Measurements from ENCODE around the gene PABPC3.

PABPC3 gene

GRCh38 chr13:25116044-25116443 is 20.1 kb downstream of the PABPC3 start:
- H3K4me2 ChIP-seq (ENCODE audit: low read depth, low read length, poor library complexity, severe bottlenecking), result no peak overlapping the region
- no peaks in the 10 kb centered on the region for H3K4me1 ChIP-seq (ENCODE audit: insufficient read depth, low read length, poor library complexity, severe bottlenecking)
- H3K27me3 ChIP-seq (ENCODE audit: insufficient read depth, low read length, poor library complexity, severe bottlenecking), result no peaks in the 10 kb centered on the region
- no peak for TF ChIP-seq CTCF (conservative IDR thresholded peaks at IDR 0.05; ENCODE audit: low read length)
- no peak for TF ChIP-seq EZH2phosphoT487 (IDR thresholded peaks at IDR 0.05; ENCODE audit: borderline replicate concordance)
- H3K9me3 ChIP-seq (ENCODE audit: insufficient read depth, low read depth, low read length), result no peaks in the 10 kb centered on the region
- H3K36me3 ChIP-seq (ENCODE audit: insufficient read depth, low read length), result no peaks in the 10 kb centered on the region
- no peaks in the 10 kb centered on the region for H3F3A ChIP-seq (ENCODE audit: low read depth)
- H3K79me2 ChIP-seq (ENCODE audit: insufficient read depth, low read length), result no peaks in the 10 kb centered on the region
- H4K20me1 ChIP-seq (ENCODE audit: insufficient read depth, low read length, poor library complexity, severe bottlenecking), result no peaks in the 10 kb centered on the region
- no peaks in the 10 kb centered on the region for H3K9me2 ChIP-seq (replicated peaks; ENCODE audit: low read depth, low read length)
- no peak overlapping the region for H3K4me3 ChIP-seq (ENCODE audit: low read length, poor library complexity, severe bottlenecking)
- no peak overlapping the region for H3K9ac ChIP-seq (ENCODE audit: low read depth, low read length, poor library complexity, severe bottlenecking)
- H2AFZ ChIP-seq (ENCODE audit: low read length), result no peak overlapping the region

- no peaks in the 10 kb centered on the region for H4K20me1 ChIP-seq (ENCODE audit: insufficient read depth, low read length, poor library complexity, severe bottlenecking)
- H3K36me3 ChIP-seq (ENCODE audit: insufficient read depth, low read length), result no peaks in the 10 kb centered on the region
- H2AFZ ChIP-seq (ENCODE audit: low read length), result no peak overlapping the region
- no peaks in the 10 kb centered on the region for H3F3A ChIP-seq (ENCODE audit: low read depth)
- no peaks in the 10 kb centered on the region for H3K9me2 ChIP-seq (replicated peaks; ENCODE audit: low read depth, low read length)
- H3K4me2 ChIP-seq (ENCODE audit: low read depth, low read length, poor library complexity, severe bottlenecking), result no peak overlapping the region
- H3K4me1 ChIP-seq (ENCODE audit: insufficient read depth, low read length, poor library complexity, severe bottlenecking), result no peaks in the 10 kb centered on the region
- H3K9ac ChIP-seq (ENCODE audit: low read depth, low read length, poor library complexity, severe bottlenecking), result no peak overlapping the region
- 0 out of 2 replicates have a peak, but pooled peaks cover 3% of the 10 kb centered on the region for H3K9me3 ChIP-seq (ENCODE audit: insufficient read depth, low read depth, low read length)
- H3K4me3 ChIP-seq (ENCODE audit: low read length, poor library complexity, severe bottlenecking), result no peak overlapping the region
- no peaks in the 10 kb centered on the region for H3K27me3 ChIP-seq (ENCODE audit: insufficient read depth, low read length, poor library complexity, severe bottlenecking)
- H3K79me2 ChIP-seq (ENCODE audit: insufficient read depth, low read length), result no peaks in the 10 kb centered on the region
- TF ChIP-seq EZH2phosphoT487 (IDR thresholded peaks at IDR 0.05; ENCODE audit: borderline replicate concordance) (no peak), CTCF (conservative IDR thresholded peaks at IDR 0.05; ENCODE audit: low read length) (no peak)
These were observed 21.4 kb downstream of the PABPC3 start for GRCh38 chr13:25117312-25117711.

- no peak overlapping the region for H2AFZ ChIP-seq (ENCODE audit: low read length)
- TF ChIP-seq CTCF (conservative IDR thresholded peaks at IDR 0.05; ENCODE audit: low read length) (no peak), EZH2phosphoT487 (IDR thresholded peaks at IDR 0.05; ENCODE audit: borderline replicate concordance) (no peak)
- no peak overlapping the region for H3K4me3 ChIP-seq (ENCODE audit: low read length, poor library complexity, severe bottlenecking)
- H3K4me2 ChIP-seq (ENCODE audit: low read depth, low read length, poor library complexity, severe bottlenecking), result no peak overlapping the region
- no peaks in the 10 kb centered on the region for H3K27me3 ChIP-seq (ENCODE audit: insufficient read depth, low read length, poor library complexity, severe bottlenecking)
- no peaks in the 10 kb centered on the region for H3K36me3 ChIP-seq (ENCODE audit: insufficient read depth, low read length)
- no peaks in the 10 kb centered on the region for H4K20me1 ChIP-seq (ENCODE audit: insufficient read depth, low read length, poor library complexity, severe bottlenecking)
- H3K9me3 ChIP-seq (ENCODE audit: insufficient read depth, low read depth, low read length), result peaks cover 3% of the 10 kb centered on the region; the same call in 1 of the 2 replicates
- no peak overlapping the region for H3K9ac ChIP-seq (ENCODE audit: low read depth, low read length, poor library complexity, severe bottlenecking)
- no peaks in the 10 kb centered on the region for H3K4me1 ChIP-seq (ENCODE audit: insufficient read depth, low read length, poor library complexity, severe bottlenecking)
- H3F3A ChIP-seq (ENCODE audit: low read depth), result no peaks in the 10 kb centered on the region
- H3K9me2 ChIP-seq (replicated peaks; ENCODE audit: low read depth, low read length), result no peaks in the 10 kb centered on the region
- H3K79me2 ChIP-seq (ENCODE audit: insufficient read depth, low read length), result no peaks in the 10 kb centered on the region
These were observed 22.5 kb downstream of the PABPC3 start for GRCh38 chr13:25118378-25118905.
